Measurements from ENCODE around the gene GPRIN1.

GRCh38 chr5:176581361-176581760 is 28.6 kb downstream of the GPRIN1 start:
- TF ChIP-seq CTCF (IDR thresholded peaks at IDR 0.05; ENCODE audit: low read depth, low read length, poor library complexity, severe bottlenecking) (no peak), EZH2phosphoT487 (IDR thresholded peaks at IDR 0.05; ENCODE audit: borderline replicate concordance, low read length) (no peak)

Data from DOHH2 (cell line).